HG03025 (cell line): ENCODE results near the gene WRNIP1.

Experiments
- ATAC-seq: cut with Tn5 transposase; IDR thresholded peaks from one replicate; pipeline ENCODE4 v1.9.1; 2021; ENCODE audit warnings: mild to moderate bottlenecking, moderate library complexity; ENCODE audit not compliant: unreplicated experiment, low FRiP score

The WRNIP1 gene

GRCh38 chr6:2802521-2803060 is 37.4 kb downstream of the WRNIP1 start:
- ATAC-seq = no peak

- no peak for ATAC-seq
Observed at GRCh38 chr6:2803731-2804429, 38.7 kb downstream of the WRNIP1 start.

GRCh38 chr6:2804516-2804915 is 39.3 kb downstream of the WRNIP1 start:
- no peak for ATAC-seq

GRCh38 chr6:2805031-2805430 is 39.8 kb downstream of the WRNIP1 start:
- no peak for ATAC-seq

GRCh38 chr6:2806644-2807043 is 41.5 kb downstream of the WRNIP1 start:
- ATAC-seq = no peak

- ATAC-seq = no peak
Observed at GRCh38 chr6:2807342-2808090, 42.3 kb downstream of the WRNIP1 start.

- no peak for ATAC-seq
Observed at GRCh38 chr6:2809015-2809414, 43.8 kb downstream of the WRNIP1 start.

- ATAC-seq = no peak
Observed at GRCh38 chr6:2810092-2810671, 45.0 kb downstream of the WRNIP1 start.

- no peak for ATAC-seq
Observed at GRCh38 chr6:2812695-2813094, 47.5 kb downstream of the WRNIP1 start.

- ATAC-seq = no peak
Observed at GRCh38 chr6:2816158-2816557, 51.0 kb downstream of the WRNIP1 start.

GRCh38 chr6:2817903-2818443 is 52.8 kb downstream of the WRNIP1 start:
- no peak for ATAC-seq

- ATAC-seq = no peak
Observed at GRCh38 chr6:2818593-2818992, 53.4 kb downstream of the WRNIP1 start.

- ATAC-seq = no peak
Observed at GRCh38 chr6:2819115-2819514, 53.9 kb downstream of the WRNIP1 start.

GRCh38 chr6:2819978-2820377 is 54.8 kb downstream of the WRNIP1 start:
- ATAC-seq = no peak

- ATAC-seq = no peak
Observed at GRCh38 chr6:2820415-2820814, 55.2 kb downstream of the WRNIP1 start.

GRCh38 chr6:2821554-2821953 is 56.4 kb downstream of the WRNIP1 start:
- ATAC-seq = no peak

GRCh38 chr6:2823104-2823850 is 58.1 kb downstream of the WRNIP1 start:
- no peak for ATAC-seq

GRCh38 chr6:2826131-2826530 is 60.9 kb downstream of the WRNIP1 start:
- no peak for ATAC-seq

- no peak for ATAC-seq
Observed at GRCh38 chr6:2827142-2827541, 61.9 kb downstream of the WRNIP1 start.

- no peak for ATAC-seq
Observed at GRCh38 chr6:2828629-2829028, 63.4 kb downstream of the WRNIP1 start.
